HG03196 (cell line): ENCODE results near the gene PCDHGA5.
A peak's percentile ranks its signal among the peaks of the same experiment; 100 is the strongest.
"Not testable (repeated sequence)": the region's sequence is repeated elsewhere in the genome, so short reads cannot be mapped to it uniquely, and the experiment has no call there.

ENCODE experiments used
- ATAC-seq: cut with Tn5 transposase; IDR thresholded peaks from one replicate; pipeline ENCODE4 v1.9.1; 2021; ENCODE audit not compliant: unreplicated experiment

PCDHGA5 gene

DNA sequence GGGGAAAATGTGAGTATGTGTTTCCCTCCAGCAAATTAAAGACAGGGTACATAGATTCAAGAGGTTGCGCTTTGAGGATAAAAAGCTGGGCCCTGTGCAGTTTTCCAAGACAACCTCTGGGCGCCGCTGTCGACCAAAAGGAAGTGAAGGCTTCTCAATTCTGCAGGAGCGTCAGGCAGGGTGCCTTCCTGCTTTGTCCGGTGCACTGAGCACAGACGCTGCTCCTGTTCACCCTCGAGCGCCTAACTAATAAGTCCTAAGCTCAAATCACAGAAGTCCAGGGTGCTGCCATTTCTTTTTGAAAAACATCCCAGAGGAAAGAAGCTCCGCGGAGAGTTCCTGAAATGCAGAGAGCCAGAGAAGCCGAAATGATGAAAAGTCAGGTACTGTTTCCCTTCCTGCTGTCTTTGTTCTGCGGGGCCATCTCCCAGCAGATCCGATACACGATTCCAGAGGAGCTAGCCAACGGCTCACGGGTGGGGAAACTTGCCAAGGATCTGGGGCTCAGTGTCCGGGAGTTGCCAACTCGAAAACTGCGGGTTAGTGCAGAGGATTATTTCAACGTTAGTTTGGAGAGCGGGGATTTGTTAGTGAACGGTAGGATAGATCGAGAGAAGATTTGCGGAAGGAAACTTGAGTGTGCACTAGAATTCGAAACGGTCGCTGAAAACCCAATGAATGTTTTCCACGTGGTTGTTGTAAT, 13.9 kb upstream of the PCDHGA5 start, which contains the start of gene PCDHGB1:
Gene PCDHGB1, plus strand, starts transcription at position 183 of the 703 bp plus-strand sequence. Its CDS starts 162 bp downstream, at position 345.
- no peak for ATAC-seq

DNA sequence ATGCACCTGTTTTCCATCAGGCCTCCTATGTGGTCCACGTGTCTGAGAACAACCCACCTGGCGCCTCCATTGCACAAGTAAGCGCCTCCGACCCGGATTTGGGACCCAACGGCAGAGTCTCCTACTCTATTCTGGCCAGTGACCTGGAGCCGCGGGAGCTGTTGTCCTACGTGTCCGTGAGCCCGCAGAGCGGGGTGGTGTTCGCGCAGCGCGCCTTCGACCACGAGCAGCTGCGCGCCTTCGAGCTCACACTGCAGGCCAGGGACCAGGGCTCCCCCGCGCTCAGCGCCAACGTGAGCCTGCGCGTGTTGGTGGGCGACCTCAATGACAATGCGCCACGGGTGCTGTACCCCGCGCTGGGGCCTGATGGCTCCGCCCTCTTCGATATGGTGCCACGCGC, 12.4 kb upstream of the PCDHGA5 start:
- no peak for ATAC-seq

DNA sequence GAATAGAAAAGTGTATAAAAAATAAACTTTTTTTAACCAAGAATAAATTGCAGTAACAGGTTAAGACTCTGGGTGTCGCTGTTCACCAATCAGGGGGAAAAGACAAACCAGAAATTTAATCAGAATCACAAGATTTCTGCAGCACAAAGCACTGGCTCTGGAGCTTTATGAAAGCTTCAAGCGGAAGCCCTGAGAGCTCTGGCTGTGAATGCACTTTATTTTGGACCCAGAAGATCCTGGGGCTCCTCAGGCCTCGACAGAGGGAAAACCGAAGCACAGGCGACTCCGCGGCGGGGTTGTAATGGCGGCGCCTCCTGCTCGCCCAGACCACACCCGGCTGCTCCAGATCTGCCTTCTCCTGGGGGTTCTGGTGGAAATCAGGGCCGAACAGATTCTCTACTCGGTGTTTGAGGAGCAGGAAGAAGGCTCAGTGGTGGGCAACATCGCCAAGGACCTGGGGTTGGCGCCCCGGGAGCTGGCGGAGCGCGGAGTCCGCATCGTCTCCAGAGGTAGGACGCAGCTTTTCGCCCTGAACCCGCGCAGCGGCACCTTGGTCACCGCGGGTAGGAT, 9.0 kb upstream of the PCDHGA5 start, which contains the start of gene PCDHGA4:
Gene PCDHGA4, plus strand, starts transcription at position 122 of the 570 bp plus-strand sequence. Its CDS starts 87 bp downstream, at position 209.
- no peak for ATAC-seq

DNA sequence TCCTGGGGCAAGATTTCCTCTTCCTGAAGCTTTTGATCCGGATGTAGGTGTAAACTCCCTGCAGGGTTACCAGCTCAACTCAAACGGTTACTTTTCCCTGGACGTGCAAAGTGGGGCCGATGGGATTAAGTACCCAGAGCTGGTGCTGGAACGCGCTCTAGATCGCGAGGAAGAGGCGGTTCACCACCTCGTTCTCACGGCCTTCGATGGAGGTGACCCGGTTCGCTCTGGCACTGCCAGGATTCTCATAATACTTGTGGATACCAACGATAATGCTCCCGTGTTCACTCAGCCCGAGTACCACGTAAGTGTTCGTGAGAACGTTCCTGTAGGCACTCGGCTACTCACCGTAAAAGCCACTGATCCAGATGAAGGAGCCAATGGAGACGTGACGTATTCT, 8.3 kb upstream of the PCDHGA5 start:
- ATAC-seq = no peak

DNA sequence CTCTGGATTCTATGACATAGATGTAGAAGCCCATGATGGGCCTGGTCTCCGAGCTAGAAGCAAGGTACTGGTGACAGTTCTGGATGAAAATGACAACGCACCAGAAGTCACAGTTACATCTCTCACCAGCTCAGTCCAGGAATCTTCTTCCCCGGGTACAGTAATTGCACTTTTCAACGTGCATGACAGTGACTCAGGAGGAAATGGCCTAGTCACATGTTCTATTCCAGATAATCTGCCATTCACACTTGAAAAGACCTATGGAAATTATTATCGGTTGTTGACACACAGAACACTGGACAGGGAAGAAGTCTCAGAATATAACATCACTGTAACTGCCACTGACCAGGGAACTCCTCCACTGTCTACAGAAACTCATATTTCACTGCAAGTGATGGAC, 7.8 kb upstream of the PCDHGA5 start:
- ATAC-seq = no peak

DNA sequence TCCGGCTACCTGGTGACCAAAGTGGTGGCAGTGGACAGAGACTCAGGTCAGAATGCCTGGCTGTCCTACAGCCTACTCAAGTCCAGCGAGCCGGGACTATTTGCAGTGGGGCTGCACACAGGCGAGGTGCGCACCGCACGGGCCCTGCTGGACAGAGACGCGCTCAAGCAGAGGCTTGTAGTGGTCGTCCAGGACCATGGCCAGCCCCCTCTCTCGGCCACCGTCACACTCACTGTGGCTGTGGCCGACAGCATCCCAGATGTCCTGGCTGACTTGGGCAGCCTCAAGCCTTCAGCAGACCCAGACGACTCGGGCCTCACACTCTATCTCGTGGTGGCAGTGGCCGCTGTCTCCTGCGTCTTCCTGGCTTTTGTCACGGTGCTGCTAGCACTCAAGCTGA, 7.0 kb upstream of the PCDHGA5 start:
- ATAC-seq = no peak

DNA sequence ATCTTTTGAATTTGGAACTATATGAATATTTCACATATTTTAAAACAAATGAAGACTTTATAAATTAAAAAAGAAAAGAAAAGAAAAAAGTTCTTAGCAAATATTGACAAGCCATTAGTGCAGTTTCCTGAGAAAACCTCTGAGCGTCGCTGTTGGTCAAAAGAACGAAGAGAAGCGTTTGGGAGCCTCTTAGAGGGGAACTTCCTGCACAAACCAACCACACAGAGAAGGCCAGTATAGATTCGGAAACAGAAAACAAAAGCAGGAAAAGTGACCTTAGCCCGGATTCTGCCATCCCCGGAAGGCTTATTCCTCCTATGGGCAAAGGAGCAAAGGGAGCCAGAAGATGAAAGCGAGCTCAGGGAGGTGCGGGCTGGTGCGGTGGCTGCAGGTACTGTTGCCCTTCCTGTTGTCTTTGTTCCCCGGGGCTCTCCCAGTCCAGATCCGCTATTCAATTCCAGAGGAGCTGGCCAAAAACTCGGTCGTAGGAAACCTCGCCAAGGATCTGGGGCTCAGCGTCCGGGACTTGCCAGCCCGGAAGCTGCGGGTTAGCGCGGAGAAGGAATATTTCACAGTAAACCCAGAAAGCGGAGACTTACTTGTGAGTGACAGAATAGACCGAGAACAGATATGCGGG, 4.1 kb upstream of the PCDHGA5 start, which contains the start of gene PCDHGB2:
Gene PCDHGB2, plus strand, starts transcription at position 205 of the 637 bp plus-strand sequence. Its CDS starts 142 bp downstream, at position 347.
- peak; percentile 63 for ATAC-seq

DNA sequence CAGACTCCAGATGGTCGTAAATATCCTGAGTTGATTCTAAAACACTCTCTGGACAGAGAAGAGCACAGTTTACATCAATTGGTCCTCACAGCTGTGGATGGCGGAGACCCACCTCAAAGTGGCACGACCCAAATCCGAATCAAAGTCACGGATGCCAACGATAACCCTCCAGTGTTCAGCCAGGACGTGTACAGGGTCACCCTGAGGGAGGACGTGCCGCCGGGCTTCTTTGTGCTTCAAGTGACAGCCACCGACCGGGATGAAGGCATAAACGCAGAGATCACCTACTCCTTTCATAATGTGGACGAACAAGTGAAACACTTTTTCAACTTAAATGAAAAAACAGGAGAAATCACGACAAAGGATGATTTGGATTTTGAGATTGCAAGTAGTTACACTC, 3.3 kb upstream of the PCDHGA5 start:
- no peak for ATAC-seq

DNA sequence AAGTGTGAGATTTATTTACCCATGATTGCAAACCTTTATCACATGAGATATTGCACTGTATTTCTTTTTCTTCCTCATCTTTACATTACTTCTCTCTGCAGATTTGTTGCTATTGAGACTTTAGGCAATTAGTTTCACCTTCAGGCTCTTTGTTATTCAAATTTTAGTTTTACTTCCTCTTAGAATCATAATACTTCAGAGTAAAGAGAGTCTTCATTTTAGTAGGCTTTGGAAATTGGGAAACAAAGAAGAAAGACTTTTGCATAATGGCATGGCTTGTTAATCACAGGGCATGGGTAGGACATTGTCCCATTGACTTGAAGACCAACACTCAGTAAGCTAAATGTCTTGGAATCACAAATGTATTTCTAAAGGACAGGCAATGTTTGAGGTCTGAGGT, 1.2 kb upstream of the PCDHGA5 start:
- no peak for ATAC-seq

DNA sequence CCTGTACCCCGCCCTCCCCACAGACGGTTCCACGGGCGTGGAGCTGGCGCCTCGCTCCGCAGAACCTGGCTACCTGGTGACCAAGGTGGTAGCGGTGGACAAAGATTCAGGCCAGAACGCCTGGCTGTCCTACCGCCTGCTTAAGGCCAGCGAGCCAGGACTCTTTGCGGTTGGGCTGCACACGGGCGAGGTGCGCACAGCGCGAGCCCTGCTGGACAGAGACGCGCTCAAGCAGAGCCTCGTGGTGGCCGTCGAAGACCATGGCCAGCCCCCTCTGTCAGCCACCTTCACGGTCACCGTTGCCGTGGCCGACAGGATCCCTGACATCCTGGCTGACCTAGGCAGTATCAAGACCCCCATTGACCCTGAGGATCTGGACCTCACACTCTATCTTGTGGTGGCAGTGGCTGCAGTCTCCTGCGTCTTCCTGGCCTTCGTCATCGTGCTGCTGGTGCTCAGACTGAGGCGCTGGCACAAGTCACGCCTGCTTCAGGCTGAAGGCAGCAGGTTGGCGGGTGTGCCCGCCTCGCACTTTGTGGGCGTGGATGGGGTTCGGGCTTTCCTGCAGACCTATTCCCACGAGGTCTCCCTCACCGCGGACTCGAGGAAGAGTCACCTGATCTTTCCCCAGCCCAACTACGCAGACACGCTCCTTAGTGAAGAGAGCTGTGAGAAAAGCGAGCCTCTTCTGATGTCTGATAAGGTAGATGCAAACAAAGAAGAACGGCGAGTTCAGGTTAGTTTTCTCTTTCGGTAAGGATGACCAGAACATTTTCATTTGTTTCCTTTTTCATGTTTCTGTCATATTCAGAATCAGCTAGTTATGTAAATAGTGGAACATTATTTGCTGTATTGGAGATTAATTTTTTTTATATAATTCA, 2.3 kb downstream of the PCDHGA5 start:
- ATAC-seq = no peak

DNA sequence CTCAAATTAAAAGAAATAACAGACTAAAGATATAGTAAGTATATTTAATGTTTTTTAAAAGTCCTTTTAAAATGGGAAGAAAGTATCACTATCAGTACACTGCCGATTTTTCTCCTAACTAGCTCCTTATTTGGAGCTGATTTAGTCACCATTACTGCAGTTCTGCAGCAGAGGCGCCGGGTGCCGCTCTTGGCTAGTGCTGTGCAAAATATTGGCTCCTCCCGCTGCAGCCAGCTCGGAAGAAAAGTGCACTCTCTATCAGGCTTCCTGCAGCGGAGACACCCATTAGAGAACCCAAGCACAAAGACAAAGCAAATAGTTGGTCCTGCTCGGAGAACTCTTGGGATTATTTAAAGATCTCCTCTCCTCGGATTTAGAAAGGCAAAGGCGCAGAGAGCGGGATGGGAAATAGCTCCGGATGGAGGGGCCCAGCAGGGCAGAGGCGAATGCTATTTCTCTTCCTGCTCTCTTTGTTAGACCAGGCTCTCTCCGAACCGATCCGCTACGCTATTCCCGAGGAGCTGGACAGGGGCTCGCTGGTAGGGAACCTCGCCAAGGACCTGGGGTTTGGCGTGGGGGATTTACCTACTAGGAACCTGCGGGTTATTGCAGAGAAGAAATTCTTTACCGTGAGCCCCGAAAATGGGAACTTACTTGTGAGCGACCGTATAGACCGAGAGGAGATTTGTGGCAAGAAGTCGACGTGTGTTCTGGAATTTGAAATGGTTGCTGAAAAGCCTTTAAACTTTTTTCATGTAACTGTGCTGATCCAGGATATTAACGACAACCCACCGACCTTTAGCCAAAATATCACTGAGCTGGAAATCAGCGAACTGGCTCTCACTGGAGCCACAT, 6.3 kb downstream of the PCDHGA5 start, which contains the start of gene PCDHGB3:
Gene PCDHGB3, plus strand, starts transcription at position 249 of the 855 bp plus-strand sequence. Its CDS starts 153 bp downstream, at position 402.
- peak; percentile 69 for ATAC-seq

DNA sequence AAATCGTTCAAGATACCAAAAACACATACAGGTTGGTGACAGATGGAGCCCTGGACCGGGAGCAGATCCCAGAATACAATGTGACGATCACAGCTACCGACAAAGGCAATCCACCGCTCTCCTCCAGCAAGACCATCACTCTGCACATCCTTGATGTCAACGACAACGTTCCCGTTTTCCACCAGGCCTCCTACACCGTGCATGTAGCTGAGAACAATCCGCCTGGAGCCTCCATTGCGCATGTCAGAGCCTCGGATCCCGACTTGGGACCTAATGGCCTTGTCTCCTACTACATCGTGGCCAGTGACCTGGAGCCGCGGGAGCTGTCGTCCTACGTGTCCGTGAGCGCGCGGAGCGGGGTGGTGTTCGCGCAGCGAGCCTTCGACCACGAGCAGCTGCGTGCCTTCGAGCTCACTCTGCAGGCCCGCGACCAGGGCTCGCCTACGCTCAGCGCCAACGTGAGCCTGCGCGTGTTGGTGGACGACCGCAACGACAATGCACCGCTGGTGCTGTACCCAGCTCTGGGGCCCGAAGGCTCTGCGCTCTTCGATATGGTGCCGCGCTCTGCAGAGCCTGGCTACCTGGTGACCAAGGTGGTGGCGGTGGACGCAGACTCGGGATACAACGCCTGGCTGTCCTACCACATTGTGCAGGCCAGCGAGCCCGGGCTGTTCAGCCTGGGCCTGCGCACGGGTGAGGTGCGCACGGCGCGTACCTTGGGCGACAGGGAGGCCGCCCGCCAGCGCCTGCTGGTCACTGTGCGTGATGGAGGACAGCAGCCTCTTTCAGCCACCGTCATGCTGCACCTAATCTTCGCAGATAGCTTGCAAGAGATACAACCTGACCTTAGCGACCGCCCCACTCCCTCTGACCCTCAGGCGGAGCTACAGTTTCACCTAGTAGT, 7.9 kb downstream of the PCDHGA5 start:
- no peak for ATAC-seq

DNA sequence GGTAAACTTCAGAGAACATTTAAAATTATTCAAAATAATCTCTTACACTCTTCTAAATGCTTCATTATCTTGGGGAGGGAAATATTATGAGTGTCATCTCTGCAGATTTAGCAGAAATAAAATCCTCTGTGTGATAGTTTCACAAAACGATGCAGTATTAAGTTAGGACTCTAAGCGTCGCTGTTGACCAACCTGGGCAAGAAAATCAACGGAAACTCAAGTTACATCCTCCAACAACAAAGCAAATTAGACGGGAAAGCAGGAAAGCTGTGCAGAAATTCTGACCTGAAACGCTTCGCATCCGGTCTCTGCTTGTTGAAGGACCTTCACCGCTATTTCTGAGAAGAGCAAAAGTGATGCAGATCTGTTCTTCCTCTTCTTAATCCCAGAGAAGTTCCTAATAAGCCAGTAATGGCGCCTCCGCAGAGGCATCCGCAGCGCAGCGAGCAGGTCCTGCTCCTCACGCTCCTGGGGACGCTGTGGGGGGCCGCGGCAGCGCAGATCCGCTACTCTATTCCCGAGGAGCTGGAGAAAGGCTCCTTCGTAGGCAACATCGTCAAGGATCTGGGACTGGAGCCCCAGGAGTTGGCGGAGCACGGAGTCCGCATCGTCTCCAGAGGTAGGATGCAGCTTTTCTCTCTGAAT, 9.8 kb downstream of the PCDHGA5 start, which contains the start of gene PCDHGA6:
Gene PCDHGA6, plus strand, starts transcription at position 219 of the 645 bp plus-strand sequence. Its CDS starts 193 bp downstream, at position 412.
- no peak for ATAC-seq

DNA sequence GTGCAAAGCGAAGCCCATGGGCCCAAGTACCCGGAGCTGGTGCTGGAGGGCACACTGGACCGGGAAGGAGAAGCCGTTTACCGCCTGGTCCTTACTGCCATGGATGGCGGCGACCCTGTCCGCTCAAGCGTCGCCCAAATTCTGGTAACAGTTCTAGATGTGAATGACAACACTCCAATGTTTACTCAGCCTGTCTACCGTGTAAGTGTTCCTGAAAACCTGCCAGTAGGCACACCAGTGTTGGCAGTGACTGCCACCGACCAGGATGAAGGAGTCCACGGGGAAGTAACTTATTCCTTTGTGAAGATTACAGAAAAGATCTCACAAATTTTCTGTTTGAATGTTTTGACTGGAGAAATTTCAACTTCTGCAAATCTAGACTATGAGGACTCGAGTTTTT, 10.7 kb downstream of the PCDHGA5 start:
- no peak for ATAC-seq

DNA sequence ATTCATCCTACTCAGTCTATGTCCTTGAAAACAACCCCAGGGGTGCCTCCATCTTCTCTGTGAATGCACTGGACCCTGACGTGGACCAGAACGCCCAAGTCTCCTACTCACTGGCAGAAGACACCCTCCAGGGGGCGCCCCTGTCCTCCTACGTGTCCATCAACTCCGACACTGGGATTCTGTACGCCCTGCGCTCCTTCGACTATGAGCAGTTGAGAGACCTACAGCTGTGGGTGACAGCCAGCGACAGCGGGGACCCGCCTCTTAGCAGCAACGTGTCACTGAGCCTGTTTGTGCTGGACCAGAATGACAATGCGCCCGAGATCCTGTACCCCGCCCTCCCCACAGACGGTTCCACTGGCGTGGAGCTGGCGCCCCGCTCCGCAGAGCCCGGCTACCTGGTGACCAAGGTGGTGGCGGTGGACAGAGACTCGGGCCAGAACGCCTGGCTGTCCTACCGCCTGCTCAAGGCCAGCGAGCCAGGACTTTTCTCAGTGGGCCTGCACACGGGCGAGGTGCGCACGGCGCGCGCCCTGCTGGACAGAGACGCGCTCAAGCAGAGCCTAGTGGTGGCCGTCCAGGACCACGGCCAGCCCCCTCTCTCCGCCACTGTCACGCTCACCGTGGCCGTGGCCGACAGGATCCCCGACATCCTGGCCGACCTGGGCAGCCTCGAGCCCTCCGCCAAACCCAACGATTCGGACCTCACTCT, 11.6 kb downstream of the PCDHGA5 start:
- not testable (repeated sequence) for ATAC-seq

DNA sequence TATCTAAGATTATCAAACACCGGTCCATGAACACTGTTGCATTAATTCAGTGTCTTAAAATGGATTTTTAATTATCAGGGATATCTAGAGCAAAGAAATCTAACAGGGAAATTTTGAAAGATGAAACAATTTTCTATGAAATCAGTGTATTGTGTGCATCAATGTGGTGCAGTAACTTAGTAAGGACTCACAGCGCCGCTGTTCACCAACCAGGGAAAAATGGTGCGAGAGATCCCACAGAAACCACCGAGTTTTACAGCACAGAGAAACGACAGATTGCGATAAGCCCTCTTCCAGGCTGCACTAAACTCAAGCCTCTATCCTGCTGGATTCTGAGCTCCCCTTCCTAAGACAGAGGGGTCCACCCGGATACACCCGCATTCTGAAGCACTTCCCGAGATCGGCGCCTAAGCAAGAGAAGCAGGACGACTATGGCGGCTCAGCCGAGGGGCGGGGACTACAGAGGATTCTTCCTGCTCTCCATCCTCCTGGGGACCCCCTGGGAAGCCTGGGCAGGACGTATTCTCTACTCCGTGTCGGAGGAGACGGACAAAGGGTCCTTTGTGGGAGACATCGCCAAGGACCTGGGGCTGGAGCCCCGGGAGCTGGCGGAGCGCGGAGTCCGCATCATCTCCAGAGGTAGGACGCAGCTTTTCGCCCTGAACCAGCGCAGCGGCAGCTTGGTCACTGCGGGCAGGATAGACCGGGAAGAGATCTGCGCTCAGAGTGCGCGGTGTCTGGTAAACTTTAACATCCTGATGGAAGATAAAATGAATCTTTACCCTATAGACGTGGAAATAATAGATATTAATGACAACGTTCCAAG, 18.7 kb downstream of the PCDHGA5 start, which contains the start of gene PCDHGA7:
Gene PCDHGA7, plus strand, starts transcription at position 274 of the 826 bp plus-strand sequence. Its CDS starts 158 bp downstream, at position 432.
- ATAC-seq = no peak

DNA sequence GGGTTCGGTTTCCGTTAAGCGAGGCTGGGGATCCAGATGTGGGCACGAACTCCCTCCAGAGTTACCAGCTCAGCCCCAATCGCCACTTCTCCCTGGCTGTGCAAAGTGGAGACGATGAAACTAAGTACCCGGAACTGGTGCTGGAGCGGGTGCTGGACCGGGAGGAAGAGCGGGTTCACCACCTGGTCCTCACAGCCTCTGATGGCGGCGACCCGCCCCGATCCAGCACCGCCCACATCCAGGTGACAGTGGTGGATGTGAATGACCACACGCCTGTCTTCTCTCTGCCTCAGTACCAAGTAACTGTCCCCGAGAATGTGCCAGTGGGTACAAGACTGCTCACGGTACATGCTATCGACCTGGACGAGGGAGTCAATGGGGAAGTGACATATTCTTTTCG, 19.4 kb downstream of the PCDHGA5 start:
- ATAC-seq = no peak
